Neural cell (in vitro differentiated cells): ENCODE measurements around the gene VMP1. TPM values are rescaled to one million over a fixed set of nuclear protein-coding genes. Genes with fewer than 3 reads are reported as not detected.

ENCODE experiments used
- H2AFZ ChIP-seq: fragments of 200-600, 300-800 bp; sonication (generic), shearing (Covaris generic); 2 replicates; pipeline ENCODE4 v1.6.0; 2014; ENCODE audit warnings: low read depth, mild to moderate bottlenecking, antibody characterized with exemption, low read length, moderate library complexity
- H3F3A ChIP-seq: fragments of 200-600 bp; shearing (Covaris generic); 2 replicates; pipeline ENCODE4 v1.6.1; 2016; ENCODE audit warnings: mild to moderate bottlenecking, moderate library complexity, mixed read lengths, antibody characterized with exemption, low read length; ENCODE audit not compliant: insufficient read depth, poor library complexity, severe bottlenecking
- H3K27ac ChIP-seq: fragments of 200-600, 300-800 bp; sonication (generic), shearing (Covaris generic); 2 replicates; pipeline ENCODE4 v1.5.1; 2014; ENCODE audit warnings: mild to moderate bottlenecking, low read length, moderate library complexity
- H3K27me3 ChIP-seq: fragments of 300-800, 200-600 bp; sonication (generic), shearing (Covaris generic); 2 replicates; pipeline ENCODE4 v1.6.0; 2014; ENCODE audit warnings: mild to moderate bottlenecking, low read depth, low read length, moderate library complexity; ENCODE audit not compliant: insufficient read depth
- H3K36me3 ChIP-seq: fragments of 300-800, 200-600 bp; sonication (generic), shearing (Covaris generic); 2 replicates; pipeline ENCODE4 v1.5.1; 2014; ENCODE audit warnings: mild to moderate bottlenecking, antibody characterized with exemption, low read length, moderate library complexity; ENCODE audit not compliant: insufficient read depth
- H3K4me2 ChIP-seq: fragments of 300-800, 200-600 bp; sonication (generic), shearing (Covaris generic); 2 replicates; pipeline ENCODE4 v1.6.0; 2014; ENCODE audit warnings: mild to moderate bottlenecking, low read length
- H3K4me3 ChIP-seq: fragments of 300-800, 200-600 bp; sonication (generic), shearing (Covaris generic); 2 replicates; pipeline ENCODE4 v1.5.1; 2014; ENCODE audit warnings: mild to moderate bottlenecking, low read length, moderate library complexity
- H3K79me2 ChIP-seq: fragments of 200-600 bp; shearing (Covaris generic); replicated peaks from 2 replicates; pipeline ENCODE4 v1.6.0; 2014; ENCODE audit warnings: mild to moderate bottlenecking, low read length, moderate library complexity; ENCODE audit not compliant: insufficient read depth
- H3K9ac ChIP-seq: fragments of 300-800, 200-600 bp; sonication (generic), shearing (Covaris generic); 2 replicates; pipeline ENCODE4 v1.6.1; 2016; ENCODE audit warnings: mild to moderate bottlenecking, low read length, mixed read lengths
- H3K9me2 ChIP-seq: fragments of 200-600 bp; shearing (Covaris generic); 2 replicates; pipeline ENCODE4 v1.6.1; 2016; ENCODE audit warnings: mild to moderate bottlenecking, low read length, mixed read lengths; ENCODE audit not compliant: insufficient read depth
- H3K9me3 ChIP-seq: fragments of 200-600, 300-800 bp; sonication (generic), shearing (Covaris generic); 2 replicates; pipeline ENCODE4 v1.6.1; 2016; ENCODE audit warnings: mild to moderate bottlenecking, mixed run types, low read length, moderate library complexity, mixed read lengths
- H4K20me1 ChIP-seq: fragments of 200-600 bp; shearing (Covaris generic); 2 replicates; pipeline ENCODE4 v1.6.1; 2016; ENCODE audit warnings: mild to moderate bottlenecking, mixed run types; ENCODE audit not compliant: insufficient read depth
- EP300 ChIP-seq: fragments of 450-650 bp; conservative IDR thresholded peaks from 2 replicates; pipeline ENCODE4 v1.6.1; 2014; ENCODE audit warnings: antibody characterized with exemption, mild to moderate bottlenecking, moderate library complexity; ENCODE audit not compliant: poor library complexity, severe bottlenecking
- EZH2 ChIP-seq: fragments of 200-600, 300-800 bp; shearing (Covaris generic), sonication (generic); IDR thresholded peaks from 2 replicates; pipeline ENCODE4 v1.6.1; 2014; ENCODE audit warnings: antibody characterized with exemption, low read length, borderline replicate concordance, mild to moderate bottlenecking; ENCODE audit not compliant: insufficient read depth, poor library complexity, severe bottlenecking
- MXI1 ChIP-seq: fragments of 450-650 bp; conservative IDR thresholded peaks from 2 replicates; pipeline ENCODE4 v1.6.1; 2014; ENCODE audit warnings: antibody characterized with exemption, mild to moderate bottlenecking; ENCODE audit not compliant: poor library complexity, severe bottlenecking
- POLR2AphosphoS5 ChIP-seq: IDR thresholded peaks from 2 replicates; pipeline ENCODE4 v1.6.1; 2012
- RAD21 ChIP-seq: fragments of 450-650 bp; conservative IDR thresholded peaks from 2 replicates; pipeline ENCODE4 v1.6.1; 2014; ENCODE audit warnings: antibody characterized with exemption, mild to moderate bottlenecking, moderate library complexity
- SMC3 ChIP-seq: fragments of 450-650 bp; conservative IDR thresholded peaks from 2 replicates; pipeline ENCODE4 v1.6.1; 2014; ENCODE audit warnings: antibody characterized with exemption, mild to moderate bottlenecking, moderate library complexity; ENCODE audit not compliant: poor library complexity
- TAF1 ChIP-seq: IDR thresholded peaks from 2 replicates; pipeline ENCODE4 v1.6.1; 2012; ENCODE audit warnings: low read depth
- polyA plus RNA-seq: library from polyadenylated mRNA; depleted of rRNA; stranded (reverse); fragments of >200 nt; gene quantifications from 2 replicates; pipeline ENCODE4 v1.2.3, GENCODE V29; 2014
- TF ChIP-seq, protein P1 (sequence below): IDR thresholded peaks from 2 replicates; pipeline ENCODE4 v1.6.1; 2012; ENCODE audit warnings: borderline replicate concordance
- TF ChIP-seq, protein P2 (sequence below): fragments of 450-650 bp; IDR thresholded peaks from 2 replicates; pipeline ENCODE4 v1.5.1; 2014; ENCODE audit warnings: antibody characterized with exemption, mild to moderate bottlenecking, moderate library complexity; ENCODE audit not compliant: poor library complexity, severe bottlenecking

Gene VMP1
- polyA plus RNA-seq, 1 donor from 2014 or later = 75.9 TPM

DNA sequence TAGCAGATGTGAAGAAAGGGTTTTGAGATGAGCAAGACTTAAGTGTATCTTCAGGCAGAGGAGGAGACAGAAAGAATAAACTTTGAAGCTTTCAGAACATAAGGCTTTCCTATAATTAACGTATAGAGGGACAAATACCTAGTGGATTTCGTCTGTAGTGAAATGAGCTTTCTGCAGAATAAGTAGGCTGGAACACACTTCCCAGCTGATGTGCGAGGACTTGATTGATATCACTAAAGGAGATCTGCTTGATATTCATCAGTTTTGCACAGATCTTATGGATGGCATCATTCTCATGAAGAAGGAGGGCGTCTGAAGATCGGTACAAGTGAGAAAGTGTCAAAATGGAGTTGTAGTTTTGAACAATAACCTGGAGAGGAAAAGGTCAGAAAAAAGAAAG lies 170.5 kb downstream of the VMP1 start:
- H3K27me3 ChIP-seq = no peaks in the 10 kb centered on the region
- H3F3A ChIP-seq = no peaks in the 10 kb centered on the region
- H3K9me3 ChIP-seq = no peaks in the 10 kb centered on the region
- H2AFZ ChIP-seq = no peak overlapping the region
- H3K79me2 ChIP-seq = no peaks in the 10 kb centered on the region
- H3K36me3 ChIP-seq = no peaks in the 10 kb centered on the region
- TF ChIP-seq SMC3 = no peak
- TF ChIP-seq, protein P1, sequence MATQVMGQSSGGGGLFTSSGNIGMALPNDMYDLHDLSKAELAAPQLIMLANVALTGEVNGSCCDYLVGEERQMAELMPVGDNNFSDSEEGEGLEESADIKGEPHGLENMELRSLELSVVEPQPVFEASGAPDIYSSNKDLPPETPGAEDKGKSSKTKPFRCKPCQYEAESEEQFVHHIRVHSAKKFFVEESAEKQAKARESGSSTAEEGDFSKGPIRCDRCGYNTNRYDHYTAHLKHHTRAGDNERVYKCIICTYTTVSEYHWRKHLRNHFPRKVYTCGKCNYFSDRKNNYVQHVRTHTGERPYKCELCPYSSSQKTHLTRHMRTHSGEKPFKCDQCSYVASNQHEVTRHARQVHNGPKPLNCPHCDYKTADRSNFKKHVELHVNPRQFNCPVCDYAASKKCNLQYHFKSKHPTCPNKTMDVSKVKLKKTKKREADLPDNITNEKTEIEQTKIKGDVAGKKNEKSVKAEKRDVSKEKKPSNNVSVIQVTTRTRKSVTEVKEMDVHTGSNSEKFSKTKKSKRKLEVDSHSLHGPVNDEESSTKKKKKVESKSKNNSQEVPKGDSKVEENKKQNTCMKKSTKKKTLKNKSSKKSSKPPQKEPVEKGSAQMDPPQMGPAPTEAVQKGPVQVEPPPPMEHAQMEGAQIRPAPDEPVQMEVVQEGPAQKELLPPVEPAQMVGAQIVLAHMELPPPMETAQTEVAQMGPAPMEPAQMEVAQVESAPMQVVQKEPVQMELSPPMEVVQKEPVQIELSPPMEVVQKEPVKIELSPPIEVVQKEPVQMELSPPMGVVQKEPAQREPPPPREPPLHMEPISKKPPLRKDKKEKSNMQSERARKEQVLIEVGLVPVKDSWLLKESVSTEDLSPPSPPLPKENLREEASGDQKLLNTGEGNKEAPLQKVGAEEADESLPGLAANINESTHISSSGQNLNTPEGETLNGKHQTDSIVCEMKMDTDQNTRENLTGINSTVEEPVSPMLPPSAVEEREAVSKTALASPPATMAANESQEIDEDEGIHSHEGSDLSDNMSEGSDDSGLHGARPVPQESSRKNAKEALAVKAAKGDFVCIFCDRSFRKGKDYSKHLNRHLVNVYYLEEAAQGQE = no peak
- TF ChIP-seq EP300 = no peak
- no peak for TF ChIP-seq TAF1
- TF ChIP-seq MXI1 = no peak
- TF ChIP-seq, protein P2, sequence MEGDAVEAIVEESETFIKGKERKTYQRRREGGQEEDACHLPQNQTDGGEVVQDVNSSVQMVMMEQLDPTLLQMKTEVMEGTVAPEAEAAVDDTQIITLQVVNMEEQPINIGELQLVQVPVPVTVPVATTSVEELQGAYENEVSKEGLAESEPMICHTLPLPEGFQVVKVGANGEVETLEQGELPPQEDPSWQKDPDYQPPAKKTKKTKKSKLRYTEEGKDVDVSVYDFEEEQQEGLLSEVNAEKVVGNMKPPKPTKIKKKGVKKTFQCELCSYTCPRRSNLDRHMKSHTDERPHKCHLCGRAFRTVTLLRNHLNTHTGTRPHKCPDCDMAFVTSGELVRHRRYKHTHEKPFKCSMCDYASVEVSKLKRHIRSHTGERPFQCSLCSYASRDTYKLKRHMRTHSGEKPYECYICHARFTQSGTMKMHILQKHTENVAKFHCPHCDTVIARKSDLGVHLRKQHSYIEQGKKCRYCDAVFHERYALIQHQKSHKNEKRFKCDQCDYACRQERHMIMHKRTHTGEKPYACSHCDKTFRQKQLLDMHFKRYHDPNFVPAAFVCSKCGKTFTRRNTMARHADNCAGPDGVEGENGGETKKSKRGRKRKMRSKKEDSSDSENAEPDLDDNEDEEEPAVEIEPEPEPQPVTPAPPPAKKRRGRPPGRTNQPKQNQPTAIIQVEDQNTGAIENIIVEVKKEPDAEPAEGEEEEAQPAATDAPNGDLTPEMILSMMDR = no peak
- no peak for TF ChIP-seq EZH2
- TF ChIP-seq RAD21 = no peak
- TF ChIP-seq POLR2AphosphoS5 = no peak
- H3K4me2 ChIP-seq = no peak overlapping the region
- no peak overlapping the region for H3K9ac ChIP-seq
- H3K9me2 ChIP-seq = no peaks in the 10 kb centered on the region
- no peak overlapping the region for H3K27ac ChIP-seq
- no peak overlapping the region for H3K4me3 ChIP-seq
- no peaks in the 10 kb centered on the region for H4K20me1 ChIP-seq

DNA sequence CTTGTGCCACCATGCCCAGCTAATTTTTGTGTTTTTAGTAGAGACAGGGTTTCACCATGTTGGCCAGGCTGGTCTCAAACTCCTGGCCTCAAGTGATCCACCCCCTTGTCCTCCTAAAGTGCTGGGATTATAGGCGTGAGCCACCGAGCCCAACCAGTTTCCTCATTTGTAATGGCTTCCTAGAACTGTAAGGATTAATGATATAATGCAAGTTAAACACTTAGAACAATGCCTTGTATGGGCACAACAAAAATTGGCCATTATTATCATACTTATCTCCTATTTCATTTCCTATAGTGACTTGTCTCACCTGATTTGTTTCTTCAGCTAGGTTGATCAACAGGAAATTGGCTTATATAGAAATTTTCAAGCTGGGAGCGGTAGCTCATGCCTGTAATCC lies 171.2 kb downstream of the VMP1 start:
- Histone ChIP-seq H3K79me2 (no peaks in the 10 kb centered on the region), H3K4me3 (no peak overlapping the region), H3K4me2 (no peak overlapping the region), H3K36me3 (no peaks in the 10 kb centered on the region), H3F3A (no peaks in the 10 kb centered on the region), H2AFZ (no peak overlapping the region), H3K9me3 (no peaks in the 10 kb centered on the region), H3K9ac (no peak overlapping the region), H4K20me1 (no peaks in the 10 kb centered on the region), H3K27ac (no peak overlapping the region), H3K27me3 (no peaks in the 10 kb centered on the region), H3K9me2 (no peaks in the 10 kb centered on the region)
- no peak for TF ChIP-seq RAD21
- no peak for TF ChIP-seq TAF1
- TF ChIP-seq, protein P2 = no peak
- TF ChIP-seq POLR2AphosphoS5 = no peak
- TF ChIP-seq EZH2 = no peak
- TF ChIP-seq, protein P1 = no peak
- no peak for TF ChIP-seq MXI1
- TF ChIP-seq EP300 = no peak
- no peak for TF ChIP-seq SMC3
